ENCODE results near the gene OR8G5.

Gene OR8G5

DNA sequence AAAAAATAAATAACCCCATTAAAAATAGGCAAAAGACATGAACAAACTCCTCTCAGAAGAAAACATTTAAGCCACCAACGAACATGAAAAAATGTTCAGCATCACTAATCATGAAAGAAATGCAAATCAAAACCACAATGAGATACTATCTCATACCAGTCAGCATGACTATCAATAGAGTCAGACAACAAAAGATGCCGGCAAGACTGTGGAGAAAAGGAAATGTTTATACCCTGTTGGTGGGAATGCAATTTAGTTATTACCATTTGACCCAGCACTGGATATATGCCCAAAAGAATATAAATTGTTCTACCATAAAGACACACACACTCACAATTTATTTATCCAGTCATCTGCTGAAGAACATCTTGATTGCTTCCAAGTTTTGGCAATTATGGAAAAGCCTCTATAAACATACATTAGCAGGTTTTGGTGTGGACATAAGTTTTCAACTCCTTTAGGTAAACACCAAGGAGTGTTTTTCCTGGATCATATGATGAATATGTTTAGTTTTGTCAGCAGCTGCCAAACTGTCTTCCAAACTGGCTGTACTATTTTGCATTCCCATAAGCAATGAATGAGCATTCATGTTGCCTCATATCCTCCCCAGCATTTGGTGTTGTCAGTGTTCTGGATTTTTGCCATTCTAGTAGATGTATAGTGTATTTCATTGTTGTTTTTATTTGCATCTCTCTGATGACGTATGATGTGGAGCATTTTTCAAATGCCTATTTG, 29.6 kb downstream of the OR8G5 start:
- DNase-seq (ENCODE audit: low read depth in 2 of 2, low spot score in 1 of 2), result no peak

DNA sequence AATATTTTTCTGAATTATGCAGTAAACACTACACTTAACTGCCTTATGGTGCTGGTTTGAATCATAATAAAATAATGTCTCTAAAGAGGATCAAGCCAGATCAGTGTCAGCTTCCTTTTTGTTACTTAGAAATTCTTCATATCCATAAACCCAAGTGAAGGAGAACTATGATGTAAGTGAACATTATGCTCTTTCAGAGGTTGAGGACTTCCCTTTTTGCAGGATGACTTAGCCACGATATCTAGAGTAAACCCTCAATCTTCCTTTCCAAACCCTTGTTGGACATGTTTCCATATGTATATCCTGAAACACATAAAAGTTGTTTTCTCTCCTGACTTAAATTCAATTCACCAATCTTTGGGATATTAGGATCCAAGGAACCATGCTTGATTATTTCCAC, 38.5 kb downstream of the OR8G5 start:
- no peak for DNase-seq (ENCODE audit: low read depth in 2 of 2, low spot score in 1 of 2)

DNA sequence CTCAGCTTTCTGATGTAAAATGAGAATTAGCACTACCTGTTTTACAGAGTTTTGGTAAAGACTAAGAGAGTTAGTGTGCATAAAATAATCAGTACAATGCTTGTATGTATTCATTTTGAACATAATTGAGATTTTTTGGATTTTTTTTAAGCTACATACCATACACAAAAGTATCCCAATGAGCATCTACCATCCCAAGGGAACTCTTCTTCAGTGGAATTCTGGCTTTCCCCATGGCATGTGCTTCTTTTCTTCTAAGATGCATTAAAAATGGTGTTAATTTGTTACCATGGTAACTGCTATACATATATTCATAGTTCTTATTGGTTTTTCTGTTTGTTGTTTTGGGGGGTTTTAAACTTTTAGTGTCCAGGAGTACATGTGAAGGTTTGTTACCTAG, 39.8 kb downstream of the OR8G5 start:
- no peak for DNase-seq (ENCODE audit: low read depth in 2 of 2, low spot score in 1 of 2)

DNA sequence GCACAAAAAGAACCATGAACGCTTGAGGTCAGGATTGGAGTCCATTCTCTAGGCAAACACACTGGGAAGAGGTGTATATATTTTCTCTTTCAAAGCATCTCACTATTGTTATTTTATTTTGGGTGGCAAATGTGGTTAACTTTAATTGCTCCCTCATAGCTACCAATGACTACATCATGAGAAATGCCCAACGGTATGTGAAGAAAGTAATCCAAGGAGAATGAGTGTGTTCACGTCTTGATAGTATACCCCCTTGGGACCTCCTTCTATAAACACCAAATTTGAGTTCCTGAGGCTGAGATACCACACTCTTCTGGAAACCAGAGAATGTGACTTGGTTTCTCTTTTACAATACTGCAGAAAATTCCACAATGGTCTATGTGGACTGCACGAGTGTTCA, 41.7 kb downstream of the OR8G5 start:
- DNase-seq (ENCODE audit: low read depth in 2 of 2, low spot score in 1 of 2), result no peak

DNA sequence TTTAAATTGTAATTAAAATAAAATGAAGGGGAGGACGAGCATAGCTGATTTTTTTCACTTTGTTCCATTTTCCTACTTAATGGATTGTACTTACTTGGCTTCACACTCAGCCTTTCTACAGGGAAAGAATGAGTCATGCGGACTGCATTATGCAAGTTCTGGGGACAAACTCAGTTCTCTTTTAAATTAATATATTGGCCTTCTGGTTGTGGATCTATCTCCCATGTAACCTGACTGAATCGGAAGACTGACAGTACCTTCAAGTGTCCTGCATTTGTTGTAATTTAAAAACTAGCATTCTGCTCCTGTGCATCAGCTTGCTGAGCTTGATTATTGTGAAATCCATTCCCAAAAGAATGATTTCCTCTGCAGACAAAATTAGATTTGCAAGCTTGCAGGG, 45.4 kb downstream of the OR8G5 start:
- no peak for DNase-seq (ENCODE audit: low read depth in 2 of 2, low spot score in 1 of 2)

DNA sequence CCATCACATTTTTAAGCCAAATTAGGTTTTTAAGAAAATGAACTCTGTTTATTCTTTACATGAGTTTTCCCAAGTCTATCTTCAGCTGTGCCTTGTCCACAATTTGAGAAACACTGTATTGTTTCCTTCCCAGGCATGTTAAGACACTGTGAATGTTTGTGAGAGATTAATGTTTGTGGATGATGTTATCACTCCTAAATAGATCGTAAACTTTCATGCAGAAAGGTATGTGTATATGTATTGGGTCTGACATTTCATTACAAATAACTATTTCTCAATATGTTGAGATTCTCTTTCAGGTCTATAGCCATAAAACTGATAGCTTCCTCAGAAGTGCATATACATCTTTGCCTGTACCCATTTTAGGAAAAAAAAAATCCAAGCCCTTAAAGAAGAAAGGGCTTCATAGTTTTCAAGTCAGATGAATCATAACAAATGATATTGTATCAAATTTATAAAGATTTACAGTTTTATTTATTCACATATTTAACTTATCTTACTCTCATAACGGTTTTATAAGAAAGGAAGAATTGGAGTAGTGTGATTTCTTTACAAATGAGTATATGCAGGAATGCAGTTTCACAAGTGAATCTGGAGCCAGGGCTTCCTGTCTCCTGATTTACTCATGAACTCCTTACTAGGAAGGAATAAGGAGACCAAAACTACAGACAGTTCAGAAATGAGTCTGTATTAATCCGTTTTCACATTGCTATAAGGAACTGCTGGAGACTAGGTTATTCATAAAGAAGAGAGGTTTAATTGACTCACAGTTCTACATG, 46.4 kb downstream of the OR8G5 start:
- no peak for DNase-seq (ENCODE audit: low read depth in 2 of 2, low spot score in 1 of 2)

DNA sequence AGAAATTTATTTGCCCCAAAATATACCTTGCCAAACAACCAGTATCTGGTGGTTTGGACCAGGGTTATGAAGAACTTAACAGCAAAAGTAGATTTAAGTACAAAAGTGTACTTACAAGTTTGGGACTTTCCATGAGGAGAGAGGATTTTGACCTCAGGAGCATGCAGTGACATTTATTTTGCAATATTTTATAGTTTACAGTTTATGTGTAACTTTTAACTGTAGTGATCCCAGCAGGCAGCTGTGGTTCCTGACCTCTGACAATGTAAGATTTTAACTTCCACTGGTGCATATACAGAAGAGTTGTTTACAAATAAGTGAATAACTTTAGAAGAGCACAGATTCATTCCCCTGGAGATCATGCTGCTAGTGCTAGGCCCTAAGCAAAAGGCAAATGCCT, 50.9 kb downstream of the OR8G5 start:
- no peak for DNase-seq (ENCODE audit: low read depth in 2 of 2, low spot score in 1 of 2)

DNA sequence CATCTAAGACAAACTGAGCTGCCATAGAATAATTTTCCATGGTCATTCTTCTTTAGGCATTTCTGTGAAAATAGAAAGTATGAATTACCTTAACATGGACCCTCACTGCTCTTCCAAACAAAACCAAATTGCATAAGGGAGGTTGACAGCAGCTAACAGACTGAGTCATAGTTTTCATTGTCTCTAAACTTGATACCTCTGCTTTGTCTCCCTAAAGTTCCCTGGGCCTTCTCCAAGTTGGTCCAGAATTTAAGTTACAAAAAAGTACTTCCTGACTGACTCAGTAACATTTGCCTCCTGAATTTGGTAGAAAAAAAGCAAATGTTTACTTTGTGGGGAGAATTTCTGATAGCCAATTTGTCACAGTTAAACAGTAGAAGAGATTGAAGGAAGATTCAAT, 54.5 kb downstream of the OR8G5 start:
- DNase-seq (ENCODE audit: low read depth in 2 of 2, low spot score in 1 of 2), result no peak

DNA sequence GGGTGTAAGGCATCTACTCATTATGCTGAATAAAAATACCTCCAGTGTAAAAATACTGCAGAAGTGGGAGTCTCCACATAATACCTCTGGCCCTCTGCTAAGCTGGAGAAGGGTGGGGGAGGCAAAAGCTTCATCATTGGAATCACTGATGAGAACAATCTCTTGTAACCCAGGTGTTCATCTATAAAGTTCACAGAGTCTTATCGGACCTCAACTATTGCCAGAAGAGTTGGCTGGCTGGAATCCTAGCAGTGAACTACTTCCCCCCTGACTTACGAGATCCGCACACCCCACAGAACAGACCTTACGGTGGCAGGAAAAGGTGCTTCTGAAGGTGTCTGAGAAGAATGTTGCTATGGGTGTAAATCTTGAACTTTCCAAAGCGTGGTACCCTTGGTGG, 55.1 kb downstream of the OR8G5 start:
- DNase-seq (ENCODE audit: low read depth in 2 of 2, low spot score in 1 of 2), result no peak

DNA sequence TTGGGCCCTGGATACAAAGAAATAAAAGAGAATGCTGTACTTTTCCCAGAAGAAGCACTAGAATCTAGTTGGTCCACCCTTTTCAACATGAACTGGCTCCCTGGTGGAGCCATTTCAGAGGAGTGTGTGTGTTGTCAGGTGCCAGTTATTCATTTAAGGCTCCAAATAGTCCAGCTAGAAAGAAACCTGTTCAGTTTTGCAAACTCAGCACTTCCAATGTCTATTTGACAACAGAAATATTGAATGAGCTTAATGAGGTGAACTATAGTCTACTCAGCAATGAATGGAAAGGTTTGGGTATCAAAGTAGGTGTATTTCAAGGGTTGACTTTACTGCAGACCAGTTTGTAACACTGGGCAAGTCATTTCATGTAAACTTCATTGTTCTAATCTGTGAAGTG, 55.5 kb downstream of the OR8G5 start:
- no peak for DNase-seq (ENCODE audit: low read depth in 2 of 2, low spot score in 1 of 2)

DNA sequence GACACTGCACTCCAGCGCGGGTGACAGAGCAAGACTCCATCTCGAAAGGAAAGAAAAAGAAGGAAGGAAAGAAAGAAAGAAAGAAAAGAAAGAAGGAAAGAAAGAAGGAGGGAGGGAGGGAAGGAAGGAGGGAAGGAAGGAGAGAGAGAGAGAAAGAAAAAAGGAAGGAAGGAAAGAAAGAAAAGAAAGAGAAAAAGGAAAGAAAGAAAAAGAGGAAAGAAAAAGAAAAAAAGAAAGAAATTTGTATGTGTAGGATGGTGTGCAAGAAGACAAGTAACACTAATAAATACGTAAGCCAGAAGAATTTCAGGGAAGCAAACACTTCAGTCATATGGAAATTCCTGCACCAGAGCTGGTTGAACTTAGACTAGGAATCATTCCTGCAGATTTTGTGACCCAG, 57.0 kb downstream of the OR8G5 start:
- no peak for DNase-seq (ENCODE audit: low read depth in 2 of 2, low spot score in 1 of 2)

DNA sequence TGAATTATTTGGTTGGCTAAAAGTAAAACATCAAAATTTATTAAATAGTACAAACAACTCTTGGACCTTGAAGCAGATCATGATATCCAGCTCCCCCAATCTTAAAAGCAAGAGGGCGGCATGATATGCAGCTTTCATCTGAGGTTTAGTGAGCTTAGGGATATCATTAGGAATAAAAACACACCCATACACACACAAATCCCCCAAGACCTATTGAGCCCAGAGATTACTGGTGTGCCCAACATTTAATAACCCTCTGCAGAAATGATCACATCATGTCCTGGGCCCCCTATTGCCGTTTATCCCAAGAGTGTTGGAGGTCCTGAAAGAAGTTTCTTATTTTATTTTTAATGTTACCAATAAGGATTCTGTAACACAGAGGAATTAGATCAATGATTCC, 57.7 kb downstream of the OR8G5 start, which contains the start of gene OR8D1:
Gene OR8D1 (minus strand): TSS at position 101 of the 400 bp plus-strand sequence. CDS start 3,183 bp downstream, outside the sequence.
- no peak for DNase-seq (ENCODE audit: low read depth in 2 of 2, low spot score in 1 of 2)

DNA sequence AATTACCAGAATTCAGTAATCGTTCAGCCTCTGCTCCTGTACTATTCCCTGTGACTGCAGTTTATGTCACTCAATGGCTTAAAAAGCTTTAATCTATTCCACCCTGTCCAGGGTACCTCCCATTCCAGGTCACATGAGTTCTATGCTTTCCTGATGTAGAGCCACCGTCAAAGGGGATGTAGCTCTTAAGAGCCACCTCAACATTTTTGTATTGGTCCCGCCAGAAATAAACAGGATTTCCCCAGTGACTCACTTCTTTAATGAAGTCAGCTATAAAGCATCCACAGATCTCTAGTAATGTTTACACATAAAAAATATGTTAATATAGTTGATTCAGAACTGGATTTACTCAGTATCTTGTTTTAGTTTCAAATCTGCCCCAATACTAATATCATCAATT, 58.9 kb downstream of the OR8G5 start:
- no peak for DNase-seq (ENCODE audit: low read depth in 2 of 2, low spot score in 1 of 2)
